NCI-H187 (cell line): ENCODE data around the gene LRRC8D.

Experiments
- DNase-seq, 2 experiments: peaks; one replicate each; lab custom pipeline; 2025; lab: John Stamatoyannopoulos, UW

Gene LRRC8D

GRCh38 chr1:89870998-89871397, 50.2 kb downstream of the LRRC8D start:
- DNase-seq: no peak

GRCh38 chr1:89871768-89872473, 51.1 kb downstream of the LRRC8D start:
- no peak for DNase-seq

- no peak for DNase-seq
Measured at GRCh38 chr1:89872567-89872966, 51.7 kb downstream of the LRRC8D start.

- DNase-seq: no peak
Measured at GRCh38 chr1:89873288-89873687, 52.5 kb downstream of the LRRC8D start.

- no peak for DNase-seq
Measured at GRCh38 chr1:89873770-89874169, 52.9 kb downstream of the LRRC8D start.

- DNase-seq: no peak
Measured at GRCh38 chr1:89876463-89876862, 55.6 kb downstream of the LRRC8D start.

GRCh38 chr1:89877756-89878155, 56.9 kb downstream of the LRRC8D start:
- no peak for DNase-seq

- DNase-seq: no peak
Measured at GRCh38 chr1:89878256-89878655, 57.4 kb downstream of the LRRC8D start.

- DNase-seq: no peak
Measured at GRCh38 chr1:89880679-89881078, 59.8 kb downstream of the LRRC8D start.

- no peak for DNase-seq
Measured at GRCh38 chr1:89881415-89882058, 60.7 kb downstream of the LRRC8D start.

GRCh38 chr1:89882348-89883029, 61.7 kb downstream of the LRRC8D start:
- no peak for DNase-seq

GRCh38 chr1:89883030-89883379, 62.2 kb downstream of the LRRC8D start:
- no peak for DNase-seq

- no peak for DNase-seq
Measured at GRCh38 chr1:89884718-89885596, 64.1 kb downstream of the LRRC8D start.

- DNase-seq: no peak
Measured at GRCh38 chr1:89887270-89887669, 66.4 kb downstream of the LRRC8D start.

- no peak for DNase-seq
Measured at GRCh38 chr1:89887713-89888112, 66.9 kb downstream of the LRRC8D start.

GRCh38 chr1:89888480-89889322, 67.9 kb downstream of the LRRC8D start:
- no peak for DNase-seq

GRCh38 chr1:89889323-89889615, 68.4 kb downstream of the LRRC8D start:
- no peak for DNase-seq

- DNase-seq: no peak
Measured at GRCh38 chr1:89890085-89890752, 69.4 kb downstream of the LRRC8D start.

- DNase-seq: no peak
Measured at GRCh38 chr1:89892816-89893215, 72.0 kb downstream of the LRRC8D start.

- no peak for DNase-seq
Measured at GRCh38 chr1:89894210-89895201, 73.7 kb downstream of the LRRC8D start.
